ENCODE results near the gene CA10. TPM values are rescaled to one million over a fixed set of nuclear protein-coding genes. Genes with fewer than 3 reads are reported as not detected.

Gene CA10
- total and polyA plus RNA-seq, 2 experiments from 2014 or later: not detected

- H3K27ac ChIP-seq: no peak overlapping the region
- no peaks in the 10 kb centered on the region for H3K36me3 ChIP-seq (ENCODE audit: low read depth)
- in situ Hi-C loops (cut with MboI): no loop called here
- DNase-seq: no peak
- no peaks in the 10 kb centered on the region for H3K79me2 ChIP-seq (ENCODE audit: insufficient read depth)
- TF ChIP-seq EZH2 (IDR thresholded peaks at IDR 0.05; ENCODE audit: insufficient read depth, poor library complexity, severe bottlenecking) (no peak), EZH2phosphoT487 (IDR thresholded peaks at IDR 0.05; ENCODE audit: insufficient read depth, low read depth) (no peak)
- H4K20me1 ChIP-seq (ENCODE audit: insufficient read depth): no peaks in the 10 kb centered on the region
- no peak overlapping the region for H2AFZ ChIP-seq
- no peak overlapping the region for H3K4me2 ChIP-seq (ENCODE audit: unreplicated experiment)
- H3K4me3 ChIP-seq: no peak overlapping the region
- no peaks in the 10 kb centered on the region for H3K9me3 ChIP-seq (ENCODE audit: low read depth)
- no peaks in the 10 kb centered on the region for H3K27me3 ChIP-seq (replicated peaks; ENCODE audit: insufficient read depth)
- no peaks in the 10 kb centered on the region for H3K4me1 ChIP-seq (ENCODE audit: insufficient read depth)
- H3F3A ChIP-seq (ENCODE audit: insufficient read depth): no peaks in the 10 kb centered on the region
- no peaks in the 10 kb centered on the region for H3K9me2 ChIP-seq (ENCODE audit: insufficient read depth)
- no peak overlapping the region for H3K9ac ChIP-seq
These were observed 13.0 kb downstream of the CA10 start for GRCh38 chr17:52145476-52145875.

- no peaks in the 10 kb centered on the region for H3K79me2 ChIP-seq (ENCODE audit: insufficient read depth)
- H4K20me1 ChIP-seq (ENCODE audit: insufficient read depth): no peaks in the 10 kb centered on the region
- H3K4me1 ChIP-seq (ENCODE audit: insufficient read depth): no peaks in the 10 kb centered on the region
- no peaks in the 10 kb centered on the region for H3K27me3 ChIP-seq (replicated peaks; ENCODE audit: insufficient read depth)
- in situ Hi-C loops (cut with MboI): no loop called here
- H3K9me2 ChIP-seq (ENCODE audit: insufficient read depth): no peaks in the 10 kb centered on the region
- H3K4me3 ChIP-seq: no peak overlapping the region
- 0 to 6% methylated on average over 1 of the region's 1 CpG for WGBS, 2 experiments (ENCODE audit: low coverage in 1 of 2, low lambda C conversion rate in 2 of 2, missing lambda C conversion rate in 2 of 2)
- H3K4me2 ChIP-seq (ENCODE audit: unreplicated experiment): no peak overlapping the region
- no peak overlapping the region for H3K9ac ChIP-seq
- no peak for TF ChIP-seq EZH2phosphoT487 (IDR thresholded peaks at IDR 0.05; ENCODE audit: insufficient read depth, low read depth)
- TF ChIP-seq EZH2 (IDR thresholded peaks at IDR 0.05; ENCODE audit: insufficient read depth, poor library complexity, severe bottlenecking): no peak
- no peak overlapping the region for H3K27ac ChIP-seq
- no peaks in the 10 kb centered on the region for H3F3A ChIP-seq (ENCODE audit: insufficient read depth)
- DNase-seq: no peak
- H3K36me3 ChIP-seq (ENCODE audit: low read depth): no peaks in the 10 kb centered on the region
- H3K9me3 ChIP-seq (ENCODE audit: low read depth): no peaks in the 10 kb centered on the region
- no peak overlapping the region for H2AFZ ChIP-seq
These were observed 15.0 kb downstream of the CA10 start for GRCh38 chr17:52143542-52143941.

GRCh38 chr17:52140601-52141000 lies 17.9 kb downstream of the CA10 start:
- no peaks in the 10 kb centered on the region for H3K4me1 ChIP-seq (ENCODE audit: insufficient read depth)

GRCh38 chr17:52138752-52139151 lies 19.8 kb downstream of the CA10 start:
- no peak overlapping the region for H2AFZ ChIP-seq
- H3K4me3 ChIP-seq: no peak overlapping the region
- in situ Hi-C loops (cut with MboI): no loop called here
- no peaks in the 10 kb centered on the region for H3K9me2 ChIP-seq (ENCODE audit: insufficient read depth)
- H3K27ac ChIP-seq: no peak overlapping the region
- no peaks in the 10 kb centered on the region for H3K79me2 ChIP-seq (ENCODE audit: insufficient read depth)
- no peaks in the 10 kb centered on the region for H3K9me3 ChIP-seq (ENCODE audit: low read depth)
- H4K20me1 ChIP-seq (ENCODE audit: insufficient read depth): no peaks in the 10 kb centered on the region
- H3K4me1 ChIP-seq (ENCODE audit: insufficient read depth): no peaks in the 10 kb centered on the region
- no peak for TF ChIP-seq EZH2phosphoT487 (IDR thresholded peaks at IDR 0.05; ENCODE audit: insufficient read depth, low read depth)
- TF ChIP-seq EZH2 (IDR thresholded peaks at IDR 0.05; ENCODE audit: insufficient read depth, poor library complexity, severe bottlenecking): no peak
- H3K27me3 ChIP-seq (replicated peaks; ENCODE audit: insufficient read depth): no peaks in the 10 kb centered on the region
- 37 to 45% methylated on average over 4 of the region's 4 CpGs for WGBS, 2 experiments (ENCODE audit: low coverage in 1 of 2, low lambda C conversion rate in 2 of 2, missing lambda C conversion rate in 2 of 2)
- no peak for DNase-seq
- no peaks in the 10 kb centered on the region for H3K36me3 ChIP-seq (ENCODE audit: low read depth)
- H3K9ac ChIP-seq: no peak overlapping the region
- no peaks in the 10 kb centered on the region for H3F3A ChIP-seq (ENCODE audit: insufficient read depth)
- H3K4me2 ChIP-seq (ENCODE audit: unreplicated experiment): no peak overlapping the region

More at GRCh38 chr17:52140601-52141000, 17.9 kb downstream of the CA10 start:
- no peaks in the 10 kb centered on the region for H3F3A ChIP-seq (ENCODE audit: insufficient read depth)
- no peaks in the 10 kb centered on the region for H3K9me2 ChIP-seq (ENCODE audit: insufficient read depth)
- no peaks in the 10 kb centered on the region for H3K9me3 ChIP-seq (ENCODE audit: low read depth)
- no peaks in the 10 kb centered on the region for H4K20me1 ChIP-seq (ENCODE audit: insufficient read depth)
- H3K4me3 ChIP-seq: no peak overlapping the region
- no peaks in the 10 kb centered on the region for H3K36me3 ChIP-seq (ENCODE audit: low read depth)
- TF ChIP-seq EZH2phosphoT487 (IDR thresholded peaks at IDR 0.05; ENCODE audit: insufficient read depth, low read depth) (no peak), EZH2 (IDR thresholded peaks at IDR 0.05; ENCODE audit: insufficient read depth, poor library complexity, severe bottlenecking) (no peak)
- H3K27ac ChIP-seq: no peak overlapping the region
- in situ Hi-C loops (cut with MboI): no loop called here
- WGBS, 2 experiments (ENCODE audit: low coverage in 1 of 2, low lambda C conversion rate in 2 of 2, missing lambda C conversion rate in 2 of 2): 25 to 43% methylated on average over 3 of the region's 3 CpGs
- no peak for DNase-seq
- H3K79me2 ChIP-seq (ENCODE audit: insufficient read depth): no peaks in the 10 kb centered on the region
- H3K9ac ChIP-seq: no peak overlapping the region
- H3K4me2 ChIP-seq (ENCODE audit: unreplicated experiment): no peak overlapping the region
- no peak overlapping the region for H2AFZ ChIP-seq
- no peaks in the 10 kb centered on the region for H3K27me3 ChIP-seq (replicated peaks; ENCODE audit: insufficient read depth)

- Histone ChIP-seq H3K9me2 (ENCODE audit: insufficient read depth) (no peaks in the 10 kb centered on the region), H3K9me3 (ENCODE audit: low read depth) (no peaks in the 10 kb centered on the region), H3K4me3 (no peak overlapping the region), H3K27ac (no peak overlapping the region), H3F3A (ENCODE audit: insufficient read depth) (no peaks in the 10 kb centered on the region), H3K4me2 (ENCODE audit: unreplicated experiment) (no peak overlapping the region), H3K79me2 (ENCODE audit: insufficient read depth) (no peaks in the 10 kb centered on the region), H4K20me1 (ENCODE audit: insufficient read depth) (no peaks in the 10 kb centered on the region), H2AFZ (no peak overlapping the region), H3K9ac (no peak overlapping the region), H3K36me3 (ENCODE audit: low read depth) (no peaks in the 10 kb centered on the region), H3K27me3 (replicated peaks; ENCODE audit: insufficient read depth) (no peaks in the 10 kb centered on the region), H3K4me1 (ENCODE audit: insufficient read depth) (no peaks in the 10 kb centered on the region)
- in situ Hi-C loops (cut with MboI): no loop called here
- TF ChIP-seq EZH2 (IDR thresholded peaks at IDR 0.05; ENCODE audit: insufficient read depth, poor library complexity, severe bottlenecking) (no peak), EZH2phosphoT487 (IDR thresholded peaks at IDR 0.05; ENCODE audit: insufficient read depth, low read depth) (no peak)
- DNase-seq: no peak
These were observed 20.2 kb downstream of the CA10 start for GRCh38 chr17:52138350-52138749.
